Liver (tissue), 9 donors: ENCODE measurements around the gene NEK11. TPM values are rescaled to one million over a fixed set of nuclear protein-coding genes. Genes with fewer than 3 reads are reported as not detected.

Experiments used
- DNase-seq: peaks from one replicate; pipeline ENCODE4 v3.0.0-alpha.2; 2017; ENCODE audit warnings: low spot score
- H3K27ac ChIP-seq, 2 donors: one replicate each; pipeline ENCODE4 v1.7.0; 2013; ENCODE audit warnings: inconsistent platforms in 2 of 2, low read length in 2 of 2, control low read depth in 1 of 2, low read depth in 1 of 2, mild to moderate bottlenecking in 1 of 2
- H3K27me3 ChIP-seq, 4 donors: one replicate each; pipeline versions ENCODE4 v1.6.1 to v1.7.0; 2013; ENCODE audit warnings: low read length in 3 of 4, inconsistent platforms in 1 of 4, mild to moderate bottlenecking in 1 of 4, moderate library complexity in 1 of 4; ENCODE audit not compliant: control insufficient read depth in 4 of 4, insufficient read depth in 4 of 4
- H3K36me3 ChIP-seq, 4 donors: one replicate each; pipeline versions ENCODE4 v1.6.1 to v1.7.0; 2013; ENCODE audit warnings: low read length in 3 of 4, mild to moderate bottlenecking in 3 of 4, low read depth in 1 of 4, moderate library complexity in 1 of 4; ENCODE audit not compliant: control insufficient read depth in 4 of 4, insufficient read depth in 3 of 4
- H3K4me1 ChIP-seq, 4 donors: one replicate each; pipeline versions ENCODE4 v1.6.1 to v1.7.0; 2013; ENCODE audit warnings: low read length in 3 of 4, mild to moderate bottlenecking in 3 of 4, moderate library complexity in 1 of 4; ENCODE audit not compliant: control insufficient read depth in 4 of 4, insufficient read depth in 4 of 4
- H3K4me3 ChIP-seq, 3 donors: one replicate each; pipeline versions ENCODE4 v1.6.1 to v1.7.0; 2013; ENCODE audit warnings: low read length in 3 of 3, control low read depth in 1 of 3, low read depth in 1 of 3, mild to moderate bottlenecking in 1 of 3
- H3K9ac ChIP-seq, 2 donors: one replicate each; pipeline ENCODE4 v1.7.0; 2013; ENCODE audit warnings: low read length in 2 of 2, mild to moderate bottlenecking in 2 of 2, moderate library complexity in 2 of 2, control low read depth in 1 of 2, low read depth in 1 of 2
- H3K9me3 ChIP-seq, 4 donors: one replicate each; pipeline versions ENCODE4 v1.6.1 to v1.7.0; 2013; ENCODE audit warnings: low read length in 3 of 4; ENCODE audit not compliant: control insufficient read depth in 4 of 4
- ATF3 ChIP-seq: IDR thresholded peaks from 2 replicates; pipeline ENCODE4 v1.6.1; 2016; ENCODE audit warnings: antibody characterized with exemption
- EGR1 ChIP-seq, 2 donors: IDR thresholded peaks; 2 replicates each; pipeline ENCODE4 v1.6.1; 2016 to 2018; ENCODE audit warnings: antibody characterized with exemption in 2 of 2, low read depth in 2 of 2
- FOXA1 ChIP-seq: IDR thresholded peaks from 2 replicates; pipeline ENCODE4 v1.6.1; 2016; ENCODE audit warnings: antibody characterized with exemption
- FOXA2 ChIP-seq: IDR thresholded peaks from 2 replicates; pipeline ENCODE4 v1.6.1; 2016; ENCODE audit warnings: antibody characterized with exemption
- GABPA ChIP-seq, 2 donors: IDR thresholded peaks in 1 of 2; conservative IDR thresholded peaks in 1 of 2; 2 replicates each; pipeline ENCODE4 v1.6.1; 2016; ENCODE audit warnings: antibody characterized with exemption in 2 of 2, mild to moderate bottlenecking in 1 of 2, moderate library complexity in 1 of 2
- HNF4A ChIP-seq, 2 donors: conservative IDR thresholded peaks; 2 replicates each; pipeline ENCODE4 v1.6.1; 2016; ENCODE audit warnings: antibody characterized with exemption in 2 of 2, mild to moderate bottlenecking in 2 of 2
- HNF4G ChIP-seq: IDR thresholded peaks from 2 replicates; pipeline ENCODE4 v1.6.1; 2016; ENCODE audit warnings: antibody characterized with exemption
- JUND ChIP-seq, 2 donors: IDR thresholded peaks; 2 replicates each; pipeline ENCODE4 v1.6.1; 2016; ENCODE audit warnings: antibody characterized with exemption in 2 of 2
- NR2F2 ChIP-seq: IDR thresholded peaks from 2 replicates; pipeline ENCODE4 v1.6.1; 2016; ENCODE audit warnings: antibody characterized with exemption
- RAD21 ChIP-seq, 2 donors: IDR thresholded peaks; 2 replicates each; pipeline ENCODE4 v1.6.1; 2016; ENCODE audit warnings: antibody characterized with exemption in 2 of 2, mild to moderate bottlenecking in 2 of 2
- REST ChIP-seq: IDR thresholded peaks from 2 replicates; pipeline ENCODE4 v1.6.1; 2016; ENCODE audit warnings: antibody characterized with exemption, mild to moderate bottlenecking
- RXRA ChIP-seq, 2 donors: IDR thresholded peaks; 2 replicates each; pipeline ENCODE4 v1.6.1; 2017 to 2018; ENCODE audit warnings: antibody characterized with exemption in 2 of 2, mild to moderate bottlenecking in 1 of 2
- SP1 ChIP-seq: IDR thresholded peaks from 2 replicates; pipeline ENCODE4 v1.6.1; 2018; ENCODE audit warnings: antibody characterized with exemption, mild to moderate bottlenecking
- TAF1 ChIP-seq: conservative IDR thresholded peaks from 2 replicates; pipeline ENCODE4 v1.6.1; 2016; ENCODE audit warnings: antibody characterized with exemption, mild to moderate bottlenecking
- YY1 ChIP-seq: IDR thresholded peaks from 2 replicates; pipeline ENCODE4 v1.6.1; 2016; ENCODE audit warnings: antibody characterized with exemption, mild to moderate bottlenecking
- ZBTB33 ChIP-seq: IDR thresholded peaks from 2 replicates; pipeline ENCODE4 v1.6.1; 2016; ENCODE audit warnings: antibody characterized with exemption
- WGBS: extraction: QIAGEN DNeasy Blood & Tissue Kit; methylation state at CpG from one replicate; pipeline ENCODE4 v1.1.7; 2013; 5-methylcytosine and 5-hydroxymethylcytosine counted together
- polyA plus RNA-seq, 2 donors: library from polyadenylated mRNA; stranded (reverse) in 1 of 2; unstranded in 1 of 2; fragments of 200-250 nt in 1 of 2; fragments of >200 nt in 1 of 2; fragmentation: Nextera tagmentation in 1 of 2; extraction: Ambion mirVana in 1 of 2; gene quantifications; one replicate each; pipeline versions ENCODE4 v1.2.1 to v1.2.3, GENCODE V29; 2013 to 2015
- total RNA-seq, 2 donors: library from RNA; depleted of rRNA; stranded (reverse); fragments of >200 nt; gene quantifications; one replicate each; pipeline ENCODE4 v1.2.3, GENCODE V29; 2014
- TF ChIP-seq, protein P1 (sequence below): IDR thresholded peaks from 2 replicates; pipeline ENCODE4 v1.6.1; 2016; ENCODE audit warnings: antibody characterized with exemption
- TF ChIP-seq, protein P2 (sequence below): fragments of 150-350 bp; IDR thresholded peaks from 2 replicates; pipeline ENCODE4 v1.5.1; 2017; ENCODE audit warnings: improper control_type of control experiment, low read depth, low read length; ENCODE audit not compliant: missing input control
- donor health status: healthy.
- donor health status: healthy.
- donor health status: healthy.
- donor health status: healthy.
- donor health status: healthy.

Gene NEK11
- under 1 TPM; 0.84 to 0.92 TPM for total RNA-seq
- polyA plus RNA-seq: under 1 TPM; 0.35 to 0.53 TPM

DNA sequence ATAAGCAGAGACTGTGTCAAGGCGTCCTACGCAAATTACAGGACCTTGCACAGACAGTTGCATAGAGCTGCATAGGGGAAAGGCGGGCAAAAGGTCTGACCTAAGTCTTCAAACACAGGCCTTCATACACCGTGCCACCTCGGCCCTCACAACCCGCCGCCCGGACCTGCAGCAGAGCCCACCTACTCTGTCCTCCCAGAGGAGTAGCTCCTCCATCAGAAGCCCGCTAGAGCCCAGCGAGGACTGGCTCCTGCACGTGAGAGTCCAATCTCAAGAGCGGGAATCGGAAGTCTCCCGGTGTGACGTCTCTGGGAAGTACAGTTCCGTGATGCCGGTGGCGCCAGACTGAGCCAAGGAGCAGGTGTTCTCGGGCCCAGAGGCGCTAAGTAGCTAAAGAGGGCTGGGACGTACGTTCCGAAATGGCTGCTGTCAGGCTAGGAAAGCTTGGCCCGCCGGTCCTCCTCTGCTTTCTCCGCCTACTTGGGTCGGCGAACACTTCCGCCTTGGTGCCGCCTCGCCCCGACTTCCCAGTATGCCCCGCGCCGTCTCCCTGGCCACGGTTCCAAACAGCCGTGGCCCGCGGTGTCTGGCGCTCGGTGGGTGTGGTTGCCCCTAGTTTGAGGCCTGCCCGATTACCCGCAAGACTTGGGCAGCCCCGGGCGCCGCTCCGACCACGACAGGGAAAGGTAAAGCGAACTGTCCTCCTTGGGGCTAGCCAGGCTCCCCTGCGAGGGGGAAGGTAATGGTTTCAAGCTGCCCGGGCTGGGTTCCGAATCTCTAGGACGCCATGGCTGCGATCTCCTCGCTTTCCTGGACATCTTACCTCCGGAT lies at the start of gene NEK11, which contains the start of gene ASTE1:
NEK11 (plus strand) TSS at position 557 of the 831 bp plus-strand sequence. CDS start 2,832 bp downstream, outside the sequence.
ASTE1 (minus strand) TSS at position 505 of the 831 bp plus-strand sequence. CDS start 1,519 bp downstream, outside the sequence.
- DNase-seq: peak; percentile 92
- under 1% methylated on average over 56 of the region's 56 CpGs for WGBS
- Histone ChIP-seq H3K4me3 (peak within 1 kb of the TSS; percentile 69 to 93 (median 81)), H3K36me3 (peaks cover 0 to 3% (median 1%) of the 10 kb centered on the region in 4 donors), H3K27me3 (no peaks in the 10 kb centered on the region), H3K27ac (peak within 1 kb of the TSS; percentile 69 to 81), H3K4me1 (peaks cover 2 to 21% (median 13%) of the 10 kb centered on the region in 4 donors), H3K9me3 (no peaks in the 10 kb centered on the region), H3K9ac (peak within 1 kb of the TSS; percentile 72 to 77)
- TF ChIP-seq, protein P1, sequence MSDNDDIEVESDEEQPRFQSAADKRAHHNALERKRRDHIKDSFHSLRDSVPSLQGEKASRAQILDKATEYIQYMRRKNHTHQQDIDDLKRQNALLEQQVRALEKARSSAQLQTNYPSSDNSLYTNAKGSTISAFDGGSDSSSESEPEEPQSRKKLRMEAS: peak; percentile 67
- TF ChIP-seq HNF4G: no peak
- no peak for TF ChIP-seq JUND (IDR thresholded peaks at IDR 0.05)
- TF ChIP-seq NR2F2: no peak
- no peak for TF ChIP-seq ZBTB33
- peak; percentile 14 for TF ChIP-seq SP1
- no peak for TF ChIP-seq ATF3
- TF ChIP-seq TAF1: peak; percentile 69
- no peak for TF ChIP-seq FOXA1
- peak in 1 of 2 donors; percentile 59 for TF ChIP-seq EGR1 (IDR thresholded peaks at IDR 0.05; ENCODE audit: low read depth in 2 of 2)
- no peak for TF ChIP-seq REST
- TF ChIP-seq YY1: peak; percentile 97
- TF ChIP-seq, protein P2, sequence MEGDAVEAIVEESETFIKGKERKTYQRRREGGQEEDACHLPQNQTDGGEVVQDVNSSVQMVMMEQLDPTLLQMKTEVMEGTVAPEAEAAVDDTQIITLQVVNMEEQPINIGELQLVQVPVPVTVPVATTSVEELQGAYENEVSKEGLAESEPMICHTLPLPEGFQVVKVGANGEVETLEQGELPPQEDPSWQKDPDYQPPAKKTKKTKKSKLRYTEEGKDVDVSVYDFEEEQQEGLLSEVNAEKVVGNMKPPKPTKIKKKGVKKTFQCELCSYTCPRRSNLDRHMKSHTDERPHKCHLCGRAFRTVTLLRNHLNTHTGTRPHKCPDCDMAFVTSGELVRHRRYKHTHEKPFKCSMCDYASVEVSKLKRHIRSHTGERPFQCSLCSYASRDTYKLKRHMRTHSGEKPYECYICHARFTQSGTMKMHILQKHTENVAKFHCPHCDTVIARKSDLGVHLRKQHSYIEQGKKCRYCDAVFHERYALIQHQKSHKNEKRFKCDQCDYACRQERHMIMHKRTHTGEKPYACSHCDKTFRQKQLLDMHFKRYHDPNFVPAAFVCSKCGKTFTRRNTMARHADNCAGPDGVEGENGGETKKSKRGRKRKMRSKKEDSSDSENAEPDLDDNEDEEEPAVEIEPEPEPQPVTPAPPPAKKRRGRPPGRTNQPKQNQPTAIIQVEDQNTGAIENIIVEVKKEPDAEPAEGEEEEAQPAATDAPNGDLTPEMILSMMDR: no peak
- TF ChIP-seq FOXA2: no peak
- peak in 1 of 2 donors; percentile 31 for TF ChIP-seq RAD21 (IDR thresholded peaks at IDR 0.05)
- TF ChIP-seq GABPA (IDR thresholded peaks at IDR 0.05 in 1 of 2, conservative IDR thresholded peaks at IDR 0.05 in 1 of 2): peak in 1 of 2 donors; percentile 83
- TF ChIP-seq RXRA (IDR thresholded peaks at IDR 0.05): peak in 1 of 2 donors; percentile 23
- peak in 1 of 2 donors; percentile 38 for TF ChIP-seq HNF4A (conservative IDR thresholded peaks at IDR 0.05)
